GM19467 (cell line): ENCODE results near the gene COL19A1.

Experiments
- ATAC-seq: cut with Tn5 transposase; IDR thresholded peaks from one replicate; pipeline ENCODE4 v1.9.1; 2021; ENCODE audit warnings: mild to moderate bottlenecking, moderate library complexity; ENCODE audit not compliant: unreplicated experiment

Gene COL19A1

DNA sequence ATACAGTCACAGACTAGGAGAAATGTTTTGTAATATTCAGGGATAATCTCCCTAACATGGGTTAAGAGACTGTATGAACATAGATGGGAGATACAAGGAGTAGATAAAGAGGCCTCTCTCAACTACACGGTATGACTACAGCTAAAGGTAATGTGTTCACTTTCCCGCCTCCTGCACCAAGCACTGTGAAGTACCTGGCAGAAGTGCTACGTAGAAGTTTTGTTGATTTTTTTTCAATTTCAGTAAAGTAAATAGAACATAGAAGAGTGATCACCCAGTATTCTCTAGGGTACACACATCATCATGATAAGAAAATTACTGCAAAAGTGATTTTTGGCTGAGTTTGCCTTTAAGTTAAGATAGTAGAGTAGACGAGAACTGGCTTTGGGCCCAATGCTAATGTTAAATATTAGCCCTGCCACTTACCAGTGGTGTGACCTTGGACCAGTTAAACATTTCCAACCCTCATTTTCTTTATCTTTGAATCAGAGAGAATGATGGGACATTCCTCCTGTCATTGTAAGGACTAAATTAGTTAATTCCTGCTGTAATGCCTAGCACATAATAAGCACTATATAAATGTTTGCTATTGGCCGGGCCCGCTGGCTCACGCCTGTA is 253.0 kb downstream of the COL19A1 start:
- no peak for ATAC-seq

GRCh38 chr6:70124443-70124842 is 258.1 kb downstream of the COL19A1 start:
- ATAC-seq = no peak

DNA sequence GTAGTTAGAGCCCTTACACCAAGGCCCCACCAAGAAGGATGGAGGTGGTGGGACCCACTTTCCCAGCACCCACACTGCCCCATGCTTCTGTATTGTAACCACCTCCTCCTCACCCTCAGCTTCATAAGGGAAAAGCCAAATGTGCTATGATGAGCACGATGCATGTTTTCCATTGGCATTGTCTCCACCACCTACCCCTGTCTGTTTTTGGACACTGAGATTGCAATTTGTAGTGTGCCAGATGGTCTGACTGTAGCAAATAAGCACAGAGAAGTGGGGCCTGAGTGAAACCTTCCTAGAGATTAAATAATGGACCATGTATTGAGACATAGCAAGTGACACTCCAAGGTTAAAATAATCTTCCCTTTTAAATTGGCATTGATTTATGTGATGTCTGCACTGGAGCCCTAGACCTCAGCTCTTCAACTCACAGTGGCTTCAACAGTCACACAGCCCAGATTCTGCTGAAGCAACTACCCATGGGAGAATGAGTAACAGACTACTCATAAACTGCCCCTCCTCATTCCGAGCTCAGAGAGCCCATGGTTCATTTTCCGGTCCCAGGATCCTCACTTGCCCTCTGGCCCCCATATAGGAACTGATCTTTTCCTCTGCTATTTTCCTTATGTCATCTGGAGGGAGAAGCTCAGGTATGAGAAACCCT is 258.7 kb downstream of the COL19A1 start:
- no peak for ATAC-seq

GRCh38 chr6:70125602-70126001 is 259.2 kb downstream of the COL19A1 start:
- ATAC-seq = no peak

- ATAC-seq = no peak
These were observed 263.0 kb downstream of the COL19A1 start for GRCh38 chr6:70129341-70129740.

DNA sequence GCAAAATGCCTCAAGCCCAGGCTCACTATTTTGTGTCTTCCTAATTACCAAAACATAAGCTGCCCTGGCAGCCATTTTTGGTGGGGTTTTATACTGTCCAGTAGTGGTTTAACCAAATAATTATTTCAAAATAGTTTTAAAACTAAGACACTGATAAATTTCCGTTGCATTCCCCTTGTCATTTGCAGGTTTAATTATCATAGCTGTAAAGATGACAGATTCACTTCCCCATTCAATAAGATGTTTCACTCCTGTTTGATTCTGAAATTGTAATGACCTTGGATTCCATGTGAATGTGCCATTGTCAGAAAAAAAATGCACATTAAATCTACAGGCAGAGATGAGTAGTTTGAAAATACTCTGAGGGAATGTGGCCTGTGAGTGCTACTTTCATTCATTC is 264.5 kb downstream of the COL19A1 start:
- ATAC-seq = no peak

GRCh38 chr6:70131528-70131927 is 265.2 kb downstream of the COL19A1 start:
- peak; percentile 86 for ATAC-seq

DNA sequence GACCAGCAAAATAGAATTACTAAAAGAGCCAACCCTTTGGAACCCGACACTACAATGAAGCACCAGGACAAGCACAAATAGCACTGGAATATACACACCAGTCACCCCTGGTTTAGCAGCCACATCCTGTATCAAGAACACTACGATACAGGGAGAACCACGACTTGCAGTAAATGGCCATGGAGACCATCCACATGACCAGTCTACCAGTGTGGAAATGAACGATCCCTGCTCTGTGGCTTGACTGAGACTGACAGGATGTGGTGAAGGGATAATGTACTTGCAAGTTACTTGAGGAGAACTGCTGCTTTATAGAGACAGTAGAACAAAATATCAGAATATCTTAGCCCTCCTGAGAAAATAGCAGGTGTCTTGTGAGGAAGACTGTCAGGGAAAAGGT is 266.9 kb downstream of the COL19A1 start:
- ATAC-seq = no peak

- no peak for ATAC-seq
These were observed 268.2 kb downstream of the COL19A1 start for GRCh38 chr6:70134542-70134941.

DNA sequence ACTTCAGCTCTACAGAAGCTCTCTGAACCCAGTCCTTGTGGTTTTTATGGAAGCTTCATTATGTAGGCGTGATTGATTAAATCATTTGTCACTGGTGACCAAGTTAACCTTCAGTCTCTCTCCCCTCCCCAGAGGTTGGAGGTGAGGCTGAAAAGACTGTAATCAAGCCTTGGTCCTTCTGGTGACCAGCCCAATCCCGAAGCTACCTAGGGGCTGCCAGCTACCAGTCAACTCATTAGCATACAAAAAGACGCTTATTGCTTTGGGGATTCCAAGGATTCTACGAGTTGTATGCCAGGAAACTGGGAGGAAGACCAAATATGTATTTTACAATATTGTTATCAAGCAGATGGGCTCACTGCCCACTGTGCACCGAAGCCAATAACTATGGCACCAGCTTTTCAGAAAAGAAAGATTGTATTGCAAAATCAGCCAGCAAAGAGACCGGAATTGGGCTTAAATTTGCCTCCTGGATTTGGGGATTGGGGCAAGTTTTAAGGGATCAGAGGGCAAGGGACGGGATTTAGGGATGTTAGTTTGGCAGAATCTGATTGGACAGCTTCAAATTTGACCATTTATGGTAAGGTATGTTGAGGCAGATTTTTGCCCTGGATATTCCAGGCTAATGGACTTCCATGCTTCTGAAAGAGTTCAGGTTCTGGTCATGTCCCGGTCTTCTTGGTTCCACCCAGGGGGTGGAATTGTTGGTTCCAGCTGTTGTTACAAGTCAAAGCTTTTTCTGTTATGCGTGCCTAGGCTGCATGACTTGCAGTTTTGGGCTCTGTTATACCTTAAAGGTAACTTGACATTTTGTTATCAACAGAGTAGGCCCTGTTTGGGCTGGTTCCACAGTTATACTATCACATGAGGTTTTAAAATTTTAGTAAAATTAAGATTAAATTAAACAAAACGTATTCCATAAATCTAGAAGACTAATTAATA is 269.1 kb downstream of the COL19A1 start:
- ATAC-seq = no peak

GRCh38 chr6:70136996-70137395 is 270.6 kb downstream of the COL19A1 start:
- no peak for ATAC-seq

GRCh38 chr6:70140496-70140895 is 274.1 kb downstream of the COL19A1 start:
- ATAC-seq = no peak

DNA sequence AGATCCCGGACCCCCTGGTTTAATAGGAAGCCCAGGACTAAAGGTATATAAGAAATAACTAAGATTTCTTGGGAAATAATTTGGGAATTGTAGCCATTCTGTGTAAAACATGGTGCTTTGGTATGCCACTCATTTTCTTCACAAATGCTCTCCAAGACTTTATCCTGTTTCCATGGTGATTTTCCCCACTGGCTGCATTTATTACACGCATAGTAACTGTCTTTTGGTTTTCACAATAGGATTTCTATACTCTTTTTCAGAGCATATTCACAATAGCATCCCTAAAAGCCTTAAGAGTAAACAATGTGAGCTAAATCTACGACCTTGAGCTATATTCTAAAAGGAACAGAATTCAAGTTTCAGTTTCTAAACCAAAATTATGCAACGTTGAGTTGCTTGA is 275.7 kb downstream of the COL19A1 start:
- ATAC-seq = no peak

- ATAC-seq = no peak
These were observed 278.8 kb downstream of the COL19A1 start for GRCh38 chr6:70145178-70145577.

DNA sequence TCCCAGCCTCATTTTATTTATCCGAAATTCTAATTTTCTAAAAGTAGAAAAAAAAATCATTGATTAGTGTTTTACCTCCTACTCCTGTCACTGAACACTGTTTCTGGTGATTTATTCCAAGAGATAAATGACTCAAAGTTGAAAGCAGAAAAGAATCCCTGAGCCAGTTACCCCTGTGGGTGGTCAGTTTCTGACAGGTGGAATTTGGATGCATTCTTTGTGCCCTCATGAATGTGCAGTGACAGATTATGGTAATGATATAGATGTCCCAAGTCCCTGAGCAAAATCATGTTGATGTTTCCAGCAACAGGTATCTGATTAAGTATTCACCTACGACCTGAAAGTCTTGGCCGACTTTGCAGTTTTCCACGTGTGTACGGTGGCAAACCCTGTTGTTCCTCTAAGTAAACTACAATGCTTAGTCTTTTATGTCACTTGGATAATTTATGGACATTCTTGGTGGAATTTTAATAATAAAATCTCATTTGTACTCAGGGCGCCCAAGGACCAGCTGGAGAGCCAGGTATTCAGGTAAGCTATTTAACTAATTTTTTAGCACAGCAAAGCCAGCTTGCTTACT is 282.9 kb downstream of the COL19A1 start:
- no peak for ATAC-seq

DNA sequence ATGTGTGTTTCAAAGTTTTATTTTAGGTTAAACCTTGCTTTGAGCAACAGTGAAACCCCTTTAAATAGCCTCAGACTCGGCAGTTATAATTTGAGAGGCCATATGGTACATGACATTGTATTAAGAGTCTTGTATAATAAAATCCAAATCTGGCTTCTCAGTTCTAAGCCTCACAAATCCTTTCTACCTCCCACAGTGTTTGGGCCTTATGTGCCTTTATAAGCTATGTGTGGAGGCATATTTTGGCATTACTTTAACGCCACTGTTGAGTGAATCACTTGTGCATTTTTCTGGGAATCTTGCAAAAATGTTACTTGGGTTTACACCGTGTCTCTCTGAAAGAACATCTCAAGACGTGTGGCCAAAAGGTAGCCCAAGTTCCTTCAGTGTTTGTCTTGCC is 284.2 kb downstream of the COL19A1 start:
- ATAC-seq = no peak

DNA sequence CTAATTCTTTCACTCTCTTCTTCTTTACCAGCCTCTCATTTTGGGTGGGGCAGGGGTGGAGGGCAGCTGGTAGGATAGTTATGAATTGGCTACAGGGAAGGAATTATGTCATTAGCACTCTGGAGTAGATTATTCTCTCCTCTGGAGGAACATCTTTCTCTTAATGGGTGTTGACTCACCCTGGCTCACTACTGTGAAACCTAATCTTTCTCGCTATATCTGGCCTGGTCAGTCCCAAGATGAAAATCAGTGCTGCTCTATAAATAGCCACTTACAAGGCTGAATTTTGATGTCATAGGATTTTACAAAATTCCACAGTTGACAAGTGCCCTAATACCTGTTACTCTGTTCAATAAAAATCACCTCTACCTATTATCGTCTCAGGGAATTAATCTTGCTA is 285.3 kb downstream of the COL19A1 start:
- ATAC-seq = no peak

GRCh38 chr6:70152786-70153185 is 286.4 kb downstream of the COL19A1 start:
- no peak for ATAC-seq

GRCh38 chr6:70157086-70157485 is 290.7 kb downstream of the COL19A1 start:
- ATAC-seq = no peak

DNA sequence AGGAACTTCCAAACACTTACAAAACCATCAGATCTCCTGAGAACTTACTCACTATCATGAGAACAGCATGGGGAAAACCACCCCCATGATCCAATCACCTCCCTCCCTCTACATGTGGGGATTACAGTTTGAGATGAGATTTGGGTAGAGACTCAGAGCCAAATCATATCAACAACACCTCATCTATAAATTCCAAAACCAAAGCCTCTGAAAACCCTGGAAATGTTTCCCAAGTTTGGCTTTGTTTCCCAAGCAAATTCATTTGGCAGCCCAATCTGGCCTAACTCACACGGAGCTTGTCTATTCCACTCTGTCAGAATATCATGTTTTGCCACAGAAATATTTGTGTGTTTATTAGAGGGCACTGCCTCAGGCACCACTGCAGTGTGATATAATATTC is 293.9 kb downstream of the COL19A1 start:
- ATAC-seq = no peak

- ATAC-seq = no peak
These were observed 296.6 kb downstream of the COL19A1 start for GRCh38 chr6:70162972-70163371.
